GM12878 (cell line): Measurements from ENCODE around the gene OR6B3. TPM values are rescaled to one million over a fixed set of nuclear protein-coding genes. Genes with fewer than 3 reads are reported as not detected.

Source experiments
- ATAC-seq: fragments of 200-7000 bp; cut with Tn5 transposase; 3 replicates; pipeline ENCODE4 v1.9.1; 2020; ENCODE audit warnings: mild to moderate bottlenecking, moderate library complexity
- BruUV-seq: library from RNA; stranded (reverse); fragments of 400-500 nt; replicated peaks from 2 replicates; lab custom pipeline; 2021; lab: Mats Ljungman, UMichigan
- CTCF ChIA-PET: fragments of 300-600 bp; sonication (Branson Sonifier 250); formaldehyde crosslinking; extraction: SDS; loops from one replicate; lab custom pipeline; 2021; ENCODE audit warnings: inconsistent platforms; lab: Yijun Ruan, JAX
- POLR2A ChIA-PET: fragments of 350-600 bp; formaldehyde crosslinking; extraction: SDS; loops from one replicate; lab custom pipeline; 2021; ENCODE audit warnings: inconsistent platforms; lab: Charles Lee
- RAD21 ChIA-PET: fragments of 300-600 bp; sonication (Branson Sonifier 250); formaldehyde crosslinking; loops from one replicate; lab custom pipeline; 2023; ENCODE audit warnings: antibody characterized with exemption; ENCODE audit not compliant: unreplicated experiment; lab: Charles Lee
- SMC1A ChIA-PET: fragments of 300-600 bp; sonication (Branson Sonifier 250); formaldehyde crosslinking; loops from one replicate; lab custom pipeline; 2023; ENCODE audit not compliant: unreplicated experiment, uncharacterized antibody; lab: Charles Lee
- DNase-seq: peaks from one replicate; pipeline ENCODE4 v3.0.0-alpha.2; 2011; ENCODE audit warnings: low read depth, low spot score
- FAIRE-seq: peaks from 3 replicates; lab custom pipeline; 2011; peaks lifted over from hg19 to GRCh38; lab: Jason Lieb, UNC
- H2AFZ ChIP-seq: 2 replicates; pipeline ENCODE4 v1.6.0; 2011; ENCODE audit warnings: low read depth, low read length, control low read depth; ENCODE audit not compliant: control insufficient read depth
- H3K27ac ChIP-seq: 2 replicates; pipeline ENCODE4 v1.5.1; 2011; ENCODE audit warnings: control low read depth; ENCODE audit not compliant: control insufficient read depth, insufficient read depth
- H3K27me3 ChIP-seq, 2 experiments: replicated peaks in 1 of 2; 2 replicates each; pipeline versions ENCODE4 v1.6.0 to v1.6.1; 2011; ENCODE audit warnings: low read length in 1 of 2; ENCODE audit not compliant: control insufficient read depth in 2 of 2, insufficient read depth in 2 of 2
- H3K36me3 ChIP-seq, 2 experiments: 2 replicates each; pipeline ENCODE4 v1.5.1; 2011; ENCODE audit warnings: low read length in 1 of 2; ENCODE audit not compliant: control insufficient read depth in 2 of 2, insufficient read depth in 2 of 2
- H3K4me1 ChIP-seq: 2 replicates; pipeline ENCODE4 v1.6.1; 2011; ENCODE audit warnings: mild to moderate bottlenecking, low read length, moderate library complexity, mixed read lengths; ENCODE audit not compliant: control insufficient read depth, insufficient read depth
- H3K4me2 ChIP-seq: 2 replicates; pipeline ENCODE4 v1.6.0; 2011; ENCODE audit warnings: control low read depth; ENCODE audit not compliant: control insufficient read depth, insufficient read depth
- H3K4me3 ChIP-seq: fragments of 200-600 bp; sonication (generic); 2 replicates; pipeline ENCODE4 v1.5.1; 2016
- H3K79me2 ChIP-seq: 2 replicates; pipeline ENCODE4 v1.6.0; 2011; ENCODE audit warnings: low read length; ENCODE audit not compliant: control insufficient read depth, insufficient read depth
- H3K9ac ChIP-seq: 2 replicates; pipeline ENCODE4 v1.8.0; 2011; ENCODE audit warnings: low read length, control low read depth, mixed read lengths; ENCODE audit not compliant: control insufficient read depth, insufficient read depth
- H3K9me3 ChIP-seq: replicated peaks from 3 replicates; pipeline ENCODE4 v1.5.1; 2011; ENCODE audit warnings: mild to moderate bottlenecking, low read length; ENCODE audit not compliant: control insufficient read depth, insufficient read depth
- H4K20me1 ChIP-seq: 2 replicates; pipeline ENCODE4 v1.6.0; 2011; ENCODE audit not compliant: control insufficient read depth, insufficient read depth
- ASH2L ChIP-seq: fragments of 300-600, 200-600 bp; sonication (generic); IDR thresholded peaks from 2 replicates; pipeline ENCODE4 v1.6.1; 2017; ENCODE audit warnings: low read depth, mild to moderate bottlenecking, borderline replicate concordance
- CBFB ChIP-seq: IDR thresholded peaks from 2 replicates; pipeline ENCODE4 v1.6.1; 2016; ENCODE audit warnings: antibody characterized with exemption, low read depth
- IRF5 ChIP-seq: fragments of 450-650 bp; IDR thresholded peaks from 2 replicates; pipeline ENCODE4 v1.6.1; 2017; ENCODE audit warnings: borderline replicate concordance
- MTA3 ChIP-seq: IDR thresholded peaks from 2 replicates; pipeline ENCODE4 v1.6.1; 2012; ENCODE audit warnings: low read length, inconsistent platforms, borderline replicate concordance
- PKNOX1 ChIP-seq: fragments of 450-650 bp; IDR thresholded peaks from 2 replicates; pipeline ENCODE4 v1.6.1; 2016; ENCODE audit warnings: mild to moderate bottlenecking
- SIX5 ChIP-seq: IDR thresholded peaks from 2 replicates; pipeline ENCODE4 v1.6.1; 2011; ENCODE audit warnings: mild to moderate bottlenecking, low read depth, low read length, moderate library complexity; ENCODE audit not compliant: severe bottlenecking
- SREBF2 ChIP-seq: IDR thresholded peaks from 2 replicates; pipeline ENCODE4 v1.6.1; 2012; ENCODE audit warnings: mild to moderate bottlenecking, low read length
- STAT3 ChIP-seq: IDR thresholded peaks from 2 replicates; pipeline ENCODE4 v1.6.1; 2011; ENCODE audit warnings: low read depth, low read length, improper control_type of control experiment
- TCF7 ChIP-seq: IDR thresholded peaks from 2 replicates; pipeline ENCODE4 v1.6.1; 2014; ENCODE audit warnings: antibody characterized with exemption, borderline replicate concordance
- USF2 ChIP-seq: IDR thresholded peaks from 2 replicates; pipeline ENCODE4 v1.6.1; 2011; ENCODE audit warnings: low read depth, low read length, improper control_type of control experiment, borderline replicate concordance
- WGBS: methylation state at CpG from one replicate; pipeline ENCODE4 v1.1.6; 2016; ENCODE audit warnings: low lambda C conversion rate; ENCODE audit not compliant: insufficient replicate concordance, insufficient coverage; ENCODE audit errors: missing lambda C conversion rate; 5-methylcytosine and 5-hydroxymethylcytosine counted together
- in situ Hi-C: fragments of 300-500 bp; cut with MboI; formaldehyde crosslinking; loops from 9 replicates; pipeline ENCODE4 v1.14.3; 2018; ENCODE audit warnings: mixed read lengths
- intact Hi-C: fragments of 100-400 bp; cut with micrococcal nuclease; formaldehyde crosslinking; loops from one replicate; pipeline ENCODE4 v1.14.2; 2022; ENCODE audit not compliant: unreplicated experiment
- polyA plus RNA-seq, 11 experiments: library from polyadenylated mRNA; depleted of rRNA in 4 of 11; unstranded in 6 of 11; stranded (reverse) in 5 of 11; fragments of >200 nt; fragmentation: Nextera tagmentation in 4 of 11; fragmentation: Illumina TruSeq in 1 of 11; extraction: Ambion mirVana in 4 of 11; extraction: Trizol in 1 of 11; gene quantifications; 1 replicate in 1 of 11; 2 replicates in 10 of 11; pipeline versions ENCODE4 v1.2.1 to v1.2.3, GENCODE V29; 2011 to 2016; ENCODE audit warnings: inconsistent platforms in 2 of 11, missing spikeins in 2 of 11, low read depth in 1 of 11
- total RNA-seq, 4 experiments: library from RNA; depleted of rRNA in 3 of 4; stranded (reverse); fragments of >200 nt in 3 of 4; fragmentation: Illumina TruSeq in 1 of 4; extraction: Trizol in 1 of 4; gene quantifications; 2 replicates each; pipeline versions ENCODE4 v1.2.1 to v1.2.3, GENCODE V29; 2013 to 2021

OR6B3 gene
- total and polyA plus RNA-seq, 10 of the 15 experiments (the other 5 are each of a cell fraction or from before 2014, with no cell fraction given), result not detected

GRCh38 chr2:240077442-240077841 is 24.1 kb upstream of the OR6B3 start (continued):
- no peak for TF ChIP-seq USF2
- TF ChIP-seq PKNOX1, result no peak
- TF ChIP-seq MTA3, result no peak
- no peak for TF ChIP-seq SIX5

- no peak for DNase-seq
- H3K4me2 ChIP-seq, result no peak overlapping the region
- H3K4me3 ChIP-seq, result no peak overlapping the region
- ChIA-PET CTCF (interaction anchor here (1.6 to 2.5 kb wide), 2 partner anchors 13 to 69 kb away, joined by 7 to 10 read pairs; no protein-coding TSS in a partner anchor), POLR2A (no interaction called here), SMC1A (no interaction called here), RAD21 (no interaction called here)
- ATAC-seq, result no peak
- H3K4me1 ChIP-seq, result no peaks in the 10 kb centered on the region
- no peak overlapping the region for H3K27ac ChIP-seq
- no peaks in the 10 kb centered on the region; the same call in 1 of the 3 replicates for H3K9me3 ChIP-seq
- H3K36me3 ChIP-seq, result no peaks in the 10 kb centered on the region
- no peak overlapping the region for H3K9ac ChIP-seq
- peaks cover 0 to 2% of the 10 kb centered on the region in 2 experiments; a peak in 1 of 4 replicates for H3K27me3 ChIP-seq
- no peak for FAIRE-seq
- in situ Hi-C loops, result no loop called here
- TF ChIP-seq ASH2L (no peak), IRF5 (no peak), CBFB (no peak), TCF7 (no peak), SREBF2 (no peak), STAT3 (no peak)
- no TSS peak for BruUV-seq
- no peaks in the 10 kb centered on the region for H4K20me1 ChIP-seq
- no peak overlapping the region for H2AFZ ChIP-seq
- intact Hi-C loops, result no loop called here
- no peaks in the 10 kb centered on the region for H3K79me2 ChIP-seq
- 53% methylated on average over 5 of the region's 5 CpGs for WGBS
These were observed 21.2 kb upstream of the OR6B3 start for GRCh38 chr2:240074545-240074944.
